T-helper 1 cell treated with Interleukin-12 subunit alpha and Interleukin-12 subunit beta and Interleukin-4 antibody, amounts not matched to agents 30 ng/mL and 1 ng/mL, for 36 hours (primary cell): ENCODE results near the gene TLNRD1. TPM values are rescaled to one million over a fixed set of nuclear protein-coding genes. Genes with fewer than 3 reads are reported as not detected.
"Not testable (repeated sequence)": the region's sequence is repeated elsewhere in the genome, so short reads cannot be mapped to it uniquely, and the experiment has no call there.

Experiments
- intact Hi-C: fragments of 100-400 bp; cut with micrococcal nuclease; formaldehyde crosslinking; loops from one replicate; pipeline ENCODE4 v1.15.1; 2024
- total RNA-seq: library from RNA; stranded (reverse); gene quantifications from 2 replicates; pipeline ENCODE4 v1.2.3, GENCODE V29; 2022

Gene TLNRD1
- 35.8 and 37.0 TPM in 2 replicates for total RNA-seq

- intact Hi-C loops = loop anchor here (1.0 to 2.0 kb wide), 5 partner anchors 11 to 1046 kb away; partner anchors contain the start of genes MESD and MEX3B
Observed at GRCh38 chr15:81000624-81001151, at the start of gene TLNRD1. Gene TLNRD1, plus strand, starts transcription at chr15:81000923. Its CDS starts 1,349 bp downstream, at chr15:81002272.

GRCh38 chr15:80951941-80952340 lies 48.8 kb upstream of the TLNRD1 start:
- intact Hi-C loops = no loop called here

- intact Hi-C loops = no loop called here
Observed at GRCh38 chr15:80953001-80953952, 47.4 kb upstream of the TLNRD1 start.

GRCh38 chr15:80953953-80954778 lies 46.6 kb upstream of the TLNRD1 start:
- intact Hi-C loops = no loop called here

- intact Hi-C loops = not testable (repeated sequence)
Observed at GRCh38 chr15:80955571-80956452, 44.9 kb upstream of the TLNRD1 start.

GRCh38 chr15:80957556-80957955 lies 43.2 kb upstream of the TLNRD1 start:
- intact Hi-C loops = no loop called here

- intact Hi-C loops = no loop called here
Observed at GRCh38 chr15:80957976-80958375, 42.7 kb upstream of the TLNRD1 start.

GRCh38 chr15:80958818-80959495 lies 41.8 kb upstream of the TLNRD1 start:
- intact Hi-C loops = no loop called here

GRCh38 chr15:80965454-80965853 lies 35.3 kb upstream of the TLNRD1 start:
- intact Hi-C loops = not testable (repeated sequence)

- intact Hi-C loops = no loop called here
Observed at GRCh38 chr15:80966431-80967197, 34.1 kb upstream of the TLNRD1 start.

- intact Hi-C loops = no loop called here
Observed at GRCh38 chr15:80967451-80967850, 33.3 kb upstream of the TLNRD1 start.

- intact Hi-C loops = no loop called here
Observed at GRCh38 chr15:80967991-80968510, 32.7 kb upstream of the TLNRD1 start.

GRCh38 chr15:80969316-80969715 lies 31.4 kb upstream of the TLNRD1 start:
- intact Hi-C loops = no loop called here

GRCh38 chr15:80970018-80970657 lies 30.6 kb upstream of the TLNRD1 start:
- intact Hi-C loops = loop anchor here (1.0 kb wide), 4 partner anchors 194 to 551 kb away; no protein-coding TSS in a partner anchor

- intact Hi-C loops = loop anchor here (1.0 kb wide), 4 partner anchors 194 to 551 kb away; no protein-coding TSS in a partner anchor
Observed at GRCh38 chr15:80970658-80971057, 30.1 kb upstream of the TLNRD1 start.

- intact Hi-C loops = no loop called here
Observed at GRCh38 chr15:80971143-80971542, 29.6 kb upstream of the TLNRD1 start.

GRCh38 chr15:80972276-80972675 lies 28.4 kb upstream of the TLNRD1 start:
- intact Hi-C loops = no loop called here

- intact Hi-C loops = no loop called here
Observed at GRCh38 chr15:80974914-80975313, 25.8 kb upstream of the TLNRD1 start.
